COLO829 (cell line): ENCODE measurements around the gene ACAA2.
"Not testable (repeated sequence)": the region's sequence is repeated elsewhere in the genome, so short reads cannot be mapped to it uniquely, and the experiment has no call there.

Source experiments
- DNase-seq: peaks from one replicate; pipeline ENCODE4 v3.0.0; 2012; ENCODE audit warnings: low spot score

ACAA2 gene

DNA sequence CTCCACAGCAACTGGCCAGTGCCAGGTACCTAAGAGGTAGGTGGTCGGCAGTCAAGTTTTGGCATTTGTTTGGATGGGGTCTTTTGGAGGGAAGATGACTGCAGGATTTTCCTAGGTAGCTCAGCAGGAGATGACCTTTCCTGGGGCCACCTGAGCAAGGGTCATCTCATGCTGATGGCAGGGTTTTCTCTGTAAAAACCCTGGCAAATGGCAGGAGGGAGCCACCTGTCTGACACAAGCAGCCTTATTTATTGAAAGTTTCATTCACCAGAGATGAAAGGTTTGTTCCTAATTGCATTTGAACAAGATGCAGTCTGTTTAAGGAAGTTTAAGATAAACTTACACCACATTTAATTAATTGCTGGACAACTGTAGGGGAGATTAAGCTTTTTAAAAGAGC lies 31.6 kb upstream of the ACAA2 start:
- DNase-seq = no peak

DNA sequence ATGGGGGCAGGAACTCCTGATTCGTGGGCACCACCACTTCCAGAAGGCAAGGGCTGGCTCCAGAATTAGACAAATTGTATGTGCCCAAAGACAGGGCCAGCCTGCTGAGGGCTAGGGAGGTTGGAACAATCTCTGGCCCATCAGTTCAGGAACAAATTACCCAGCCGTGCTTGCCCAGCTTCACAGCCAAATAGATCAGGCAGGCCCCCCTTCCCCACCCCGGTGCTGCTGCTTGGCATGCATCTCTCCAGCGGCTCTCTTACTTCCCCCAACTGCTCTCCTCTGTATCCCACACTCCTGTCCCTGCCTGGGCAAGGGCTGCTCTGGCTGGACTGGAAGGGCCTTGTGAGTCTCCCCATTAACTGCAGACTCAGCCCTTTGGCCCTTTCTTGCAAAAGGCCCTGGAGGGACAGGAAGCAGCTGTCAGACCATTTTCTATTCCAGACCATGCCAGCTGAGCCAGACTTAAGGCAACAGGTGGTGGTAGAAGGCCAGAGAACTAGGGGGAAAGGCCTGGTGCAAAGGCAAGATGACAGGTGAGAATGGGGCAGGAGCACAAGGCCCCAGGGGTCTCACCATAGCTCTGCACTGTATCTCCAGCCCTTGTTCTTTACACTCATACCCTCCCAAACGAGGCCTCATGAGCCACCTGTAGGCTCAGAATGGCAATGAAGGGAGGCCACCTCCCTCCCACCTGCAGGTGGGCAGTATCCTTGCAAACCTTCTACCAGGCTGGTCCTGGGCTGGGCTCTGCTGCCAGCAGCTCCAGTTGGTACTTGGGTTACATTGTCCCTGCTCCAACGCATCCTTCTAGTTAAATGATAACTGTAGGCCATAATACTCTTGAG lies 30.7 kb upstream of the ACAA2 start:
- no peak for DNase-seq

DNA sequence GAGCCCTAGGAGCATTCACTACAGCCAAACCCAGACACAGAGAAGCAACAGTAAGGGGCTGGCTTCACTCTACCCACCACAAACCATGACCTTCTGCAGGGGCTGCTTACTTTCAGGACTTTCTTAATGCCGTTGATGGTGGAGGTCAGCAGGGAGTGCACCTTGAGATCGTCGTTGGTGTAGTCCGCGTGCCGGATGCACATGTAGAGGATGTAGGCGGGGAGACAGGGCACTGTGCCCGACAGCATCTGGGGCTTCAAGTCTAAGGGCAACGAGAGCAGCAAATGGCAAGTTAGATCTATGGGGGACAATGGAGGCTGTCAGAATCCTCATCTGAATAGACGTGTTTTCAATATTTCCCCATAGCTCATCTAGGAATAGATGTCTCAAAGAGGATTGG lies 29.8 kb upstream of the ACAA2 start:
- no peak for DNase-seq

DNA sequence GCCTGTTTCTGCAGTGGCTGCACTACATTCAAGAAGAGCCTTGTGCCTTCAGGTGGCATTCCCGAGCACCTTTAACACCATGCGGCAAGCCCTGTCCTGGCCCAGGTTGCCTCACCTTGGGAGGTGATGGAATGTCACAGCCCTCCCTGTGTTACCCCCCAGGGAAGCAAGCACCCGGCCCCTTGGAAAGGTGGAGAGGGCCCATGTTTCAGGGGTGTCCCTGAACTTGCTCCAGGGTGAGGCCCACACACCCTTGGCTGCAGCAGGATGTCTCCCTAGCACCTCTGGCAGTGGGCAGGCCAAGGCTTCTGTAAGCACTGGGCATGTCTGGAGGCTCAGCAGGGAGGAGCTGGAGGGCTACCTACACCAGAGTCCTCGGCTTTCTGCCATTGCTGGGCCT lies 29.3 kb upstream of the ACAA2 start:
- DNase-seq = no peak

DNA sequence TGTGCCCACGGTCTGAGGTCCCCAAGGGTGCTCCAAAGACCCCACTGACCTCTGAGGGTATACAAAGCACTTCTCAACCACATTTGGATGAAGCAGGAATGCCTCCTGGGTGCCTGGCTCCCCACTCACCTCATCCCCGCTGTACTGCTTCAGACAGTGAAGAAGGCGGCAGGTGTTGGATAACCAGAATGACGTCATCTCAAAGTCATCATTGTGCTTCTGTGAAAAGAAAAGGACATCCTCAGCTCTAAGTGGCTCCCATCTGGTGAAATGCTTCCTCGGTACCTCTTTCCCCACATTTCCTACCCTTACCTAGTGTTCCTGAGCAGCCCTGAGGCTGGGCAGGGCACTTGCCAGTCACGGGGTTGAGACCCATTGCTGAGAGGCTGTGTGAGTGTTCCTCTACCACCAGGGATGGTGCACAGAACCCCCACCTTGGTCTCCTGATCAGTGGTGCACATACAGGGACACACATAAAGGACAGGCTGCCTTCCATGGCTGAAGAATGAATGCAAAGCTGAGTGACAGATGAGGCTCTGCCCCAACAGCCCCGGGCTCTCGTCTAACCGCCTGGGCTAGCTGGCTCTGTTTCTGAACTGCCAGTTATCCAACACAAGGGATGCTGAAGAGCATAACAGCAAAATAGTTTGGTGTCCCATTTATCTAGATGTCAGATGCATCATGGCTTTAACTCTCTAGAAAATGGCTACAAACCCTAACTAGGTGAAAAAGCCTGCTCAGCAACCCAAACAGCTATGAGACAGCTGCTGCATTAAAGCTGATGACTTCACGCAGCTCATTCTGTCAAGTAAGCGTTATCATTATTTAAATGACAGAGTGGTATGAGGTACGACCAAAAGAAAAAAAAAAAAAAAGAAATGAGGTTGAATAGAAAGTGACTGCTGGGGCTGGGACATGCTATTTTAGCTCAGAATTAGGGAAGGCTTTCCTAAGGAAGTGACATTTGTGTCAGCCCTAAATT lies 28.2 kb upstream of the ACAA2 start:
- no peak for DNase-seq

DNA sequence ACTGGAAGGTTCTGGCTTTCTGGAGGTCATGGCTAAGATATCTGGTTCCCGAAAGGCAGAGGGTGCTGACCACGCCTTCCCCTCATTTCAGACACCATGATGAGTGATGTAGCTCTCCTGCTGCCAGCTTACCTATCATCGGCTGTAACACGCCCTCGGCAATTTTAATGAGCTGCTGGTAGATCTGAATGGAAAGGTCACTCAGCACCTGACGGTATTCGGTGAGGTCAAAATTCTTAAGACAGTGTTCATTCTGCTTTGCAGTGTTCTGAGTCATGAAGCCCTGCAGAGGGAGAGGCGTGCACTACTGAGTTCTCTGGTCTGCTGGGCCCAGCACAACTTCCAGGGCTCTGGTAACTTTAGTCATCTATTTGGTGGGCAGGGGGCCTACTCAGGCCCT lies 25.7 kb upstream of the ACAA2 start:
- no peak for DNase-seq

DNA sequence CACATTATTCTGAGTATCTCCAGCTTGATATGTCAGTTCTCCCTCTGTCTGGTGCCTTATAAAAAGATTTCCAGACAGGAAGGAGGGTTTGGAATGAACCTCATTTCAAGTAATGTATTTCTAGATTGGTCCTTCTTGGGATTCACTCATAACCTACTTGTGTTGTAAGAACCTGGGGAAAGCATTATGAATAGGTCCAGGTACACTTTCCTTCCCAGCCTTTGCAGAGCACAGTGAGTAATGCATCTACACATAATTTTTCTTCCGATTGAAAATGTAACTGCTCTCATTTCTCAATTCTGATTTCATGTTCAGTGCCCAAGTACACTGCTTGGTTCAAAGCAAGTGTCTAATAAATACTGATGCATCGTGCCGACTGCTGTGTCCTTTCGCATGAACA lies 25.0 kb upstream of the ACAA2 start:
- no peak for DNase-seq

DNA sequence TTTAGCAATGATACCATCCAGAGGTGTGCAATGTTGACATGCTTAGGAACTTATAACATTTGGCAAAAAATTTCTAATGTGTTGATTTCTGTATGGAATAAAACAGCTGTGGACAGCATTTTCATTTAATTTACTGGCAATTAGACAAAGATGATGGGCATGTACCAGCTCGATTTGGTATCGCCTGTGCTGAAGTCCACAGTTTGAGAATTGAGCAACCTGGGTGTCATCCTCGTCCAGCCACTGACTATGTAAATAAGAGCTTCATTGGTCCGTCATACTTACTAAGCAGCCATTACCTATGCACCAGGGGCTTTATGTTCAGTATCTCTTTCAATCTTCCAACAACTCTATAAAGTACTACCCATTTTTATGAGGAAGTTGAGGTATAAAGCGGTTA lies 24.6 kb upstream of the ACAA2 start:
- no peak for DNase-seq

DNA sequence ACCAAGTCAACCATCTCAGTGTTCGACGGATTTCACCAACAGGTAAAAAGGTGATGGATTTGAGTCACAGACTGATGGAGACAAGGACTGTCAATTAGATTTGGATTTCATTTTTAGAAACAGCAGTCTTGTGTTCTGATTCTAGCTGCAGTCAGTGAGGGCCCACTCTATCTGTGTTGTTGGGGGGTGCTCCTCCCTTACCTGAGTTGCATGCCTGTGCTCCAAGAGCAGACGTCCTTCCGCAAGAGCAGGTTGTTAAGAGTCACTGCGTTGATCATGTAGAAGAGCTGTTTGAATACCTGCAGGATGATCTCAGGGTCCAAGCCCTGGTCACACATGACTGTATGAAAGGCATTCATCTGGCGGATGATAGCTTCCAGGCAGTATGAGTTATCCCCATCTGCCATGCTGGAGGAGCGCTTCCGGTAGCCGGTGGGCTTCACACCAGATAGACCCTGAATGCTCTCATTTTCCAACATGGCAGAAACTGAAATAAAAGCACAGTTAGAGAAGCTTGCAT lies 24.0 kb upstream of the ACAA2 start:
- DNase-seq = not testable (repeated sequence)

DNA sequence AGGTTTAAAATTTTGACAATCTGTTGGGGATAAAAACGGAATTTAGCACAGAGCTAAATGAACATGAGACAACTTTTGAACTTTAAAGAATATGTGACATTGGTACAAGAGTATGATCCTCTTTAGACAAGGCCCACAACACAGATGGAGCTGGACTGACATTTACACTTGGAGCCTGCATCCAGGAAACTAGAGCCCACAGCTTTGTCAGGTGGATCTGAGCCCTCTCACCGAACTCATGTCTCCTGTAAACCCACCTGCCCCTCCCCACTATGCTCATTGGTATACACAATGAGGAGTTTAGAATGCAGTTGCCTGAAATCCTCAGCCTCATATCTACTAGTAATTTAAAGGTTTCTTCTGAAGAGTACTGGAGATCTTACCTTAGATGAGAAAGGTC lies 22.1 kb upstream of the ACAA2 start:
- no peak for DNase-seq

DNA sequence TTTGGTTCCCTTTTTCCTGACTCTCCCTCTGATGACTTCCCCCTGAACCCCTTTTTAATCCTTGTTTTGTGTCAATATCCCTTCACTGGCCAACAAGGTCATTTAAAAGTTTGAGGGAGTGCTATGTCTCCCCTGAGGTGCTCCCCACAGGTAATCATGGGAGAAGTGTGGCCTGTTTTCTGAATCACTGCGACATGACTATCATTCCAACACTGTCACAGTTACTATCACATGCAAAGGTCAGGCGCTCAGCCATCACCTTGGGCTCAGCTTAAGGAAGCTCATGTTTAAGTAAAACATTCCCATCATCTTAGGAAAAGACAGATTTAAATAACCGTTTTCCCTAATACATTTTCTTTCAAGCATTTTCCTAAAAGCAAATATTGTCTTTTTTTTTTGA lies 20.9 kb upstream of the ACAA2 start:
- no peak for DNase-seq

DNA sequence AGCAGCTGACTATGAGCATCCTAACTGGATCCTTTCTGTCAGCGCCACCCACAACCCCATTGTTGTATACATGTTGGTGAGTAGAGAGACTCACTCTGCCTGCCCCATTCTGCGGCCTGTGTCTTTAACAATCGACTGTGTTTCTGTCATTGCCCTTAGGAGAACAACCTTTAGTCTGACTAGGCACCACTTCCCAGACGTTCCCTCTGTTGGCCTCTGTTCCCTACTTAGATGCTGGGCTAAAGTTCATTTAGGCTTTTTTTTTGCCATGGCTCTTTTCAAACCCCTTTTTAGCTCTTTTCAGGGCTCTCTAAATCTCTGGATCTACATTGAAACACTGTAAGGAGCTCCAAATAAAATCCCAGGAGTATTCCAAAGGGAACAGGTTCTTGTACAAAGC lies 20.5 kb upstream of the ACAA2 start:
- no peak for DNase-seq

DNA sequence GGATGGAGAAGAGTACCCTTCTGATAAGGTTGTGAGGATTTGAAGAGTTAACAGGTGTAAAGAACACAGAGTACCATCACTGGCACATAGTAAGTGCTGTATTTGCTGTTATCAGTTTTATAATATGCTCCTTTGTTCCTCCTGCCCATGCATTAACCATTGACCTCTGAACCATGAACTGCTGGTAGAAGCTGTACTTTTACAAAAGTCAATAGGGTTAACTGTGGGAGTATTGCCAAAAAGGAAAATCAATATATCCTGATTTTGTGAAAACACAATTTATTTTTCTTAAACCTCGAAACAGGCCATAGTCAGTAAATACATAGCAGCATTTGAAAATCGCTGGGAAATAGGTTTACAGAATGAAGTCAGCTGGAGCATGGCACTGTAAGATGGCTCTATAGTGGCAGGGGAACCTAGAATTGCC lies 18.9 kb upstream of the ACAA2 start:
- no peak for DNase-seq

DNA sequence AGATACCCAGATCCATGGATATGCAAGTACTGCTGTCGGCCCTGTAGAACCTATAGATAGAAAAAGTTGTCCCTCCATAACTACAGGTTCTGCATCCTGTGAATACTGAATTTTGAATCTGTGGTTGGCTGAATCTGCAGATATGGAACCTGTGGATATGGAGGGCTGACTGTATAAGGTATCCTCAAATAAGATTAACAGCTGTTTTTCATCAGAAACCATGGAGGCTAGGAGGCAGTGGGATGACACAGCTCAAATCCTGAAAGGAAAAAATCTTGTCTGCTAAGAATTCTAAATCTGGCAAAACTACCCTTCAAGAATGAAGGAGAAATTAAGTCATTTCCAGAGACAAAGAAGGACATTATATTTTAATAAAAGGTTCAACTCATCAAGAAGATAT lies 14.7 kb upstream of the ACAA2 start:
- no peak for DNase-seq

DNA sequence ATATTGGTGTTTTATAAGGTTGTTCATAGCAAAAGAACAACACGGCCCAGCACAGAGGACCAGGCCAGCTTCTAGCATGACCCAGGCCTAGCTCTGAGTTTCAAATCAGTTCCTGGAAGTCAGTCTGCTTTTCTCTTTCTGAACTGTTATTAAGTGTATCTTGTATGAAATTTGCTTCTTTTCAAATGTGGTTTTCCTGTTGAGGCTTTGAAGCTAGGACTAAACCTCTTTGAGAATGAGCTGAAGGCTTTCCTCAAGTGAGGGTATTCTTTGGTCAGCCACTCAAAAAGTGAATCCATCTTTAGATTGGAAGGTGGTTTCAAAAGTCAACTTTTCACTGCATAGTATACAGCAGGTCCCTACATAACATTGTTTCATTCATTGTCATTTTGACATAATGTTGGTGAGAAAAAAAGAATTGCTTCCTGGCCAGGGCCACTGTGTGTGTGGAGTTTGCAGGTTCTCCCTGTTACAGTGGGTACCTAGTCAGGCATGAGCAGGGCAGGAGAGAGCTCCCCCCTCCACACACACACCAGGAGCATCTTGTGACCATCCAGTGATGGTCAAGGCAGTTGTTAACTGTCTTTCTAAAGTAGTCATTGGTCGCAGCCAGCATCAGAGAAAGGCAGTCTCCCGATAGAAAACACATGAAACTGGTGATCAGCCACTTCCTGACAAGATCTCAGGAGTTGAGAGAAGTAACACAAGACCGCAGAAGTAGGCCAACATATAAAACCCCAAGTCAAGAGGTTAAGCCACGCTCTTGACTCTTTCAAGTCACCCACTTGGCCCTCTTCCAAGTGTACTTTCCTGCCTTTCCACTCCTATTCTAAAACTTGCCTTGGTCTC lies 6.7 kb upstream of the ACAA2 start:
- no peak for DNase-seq

DNA sequence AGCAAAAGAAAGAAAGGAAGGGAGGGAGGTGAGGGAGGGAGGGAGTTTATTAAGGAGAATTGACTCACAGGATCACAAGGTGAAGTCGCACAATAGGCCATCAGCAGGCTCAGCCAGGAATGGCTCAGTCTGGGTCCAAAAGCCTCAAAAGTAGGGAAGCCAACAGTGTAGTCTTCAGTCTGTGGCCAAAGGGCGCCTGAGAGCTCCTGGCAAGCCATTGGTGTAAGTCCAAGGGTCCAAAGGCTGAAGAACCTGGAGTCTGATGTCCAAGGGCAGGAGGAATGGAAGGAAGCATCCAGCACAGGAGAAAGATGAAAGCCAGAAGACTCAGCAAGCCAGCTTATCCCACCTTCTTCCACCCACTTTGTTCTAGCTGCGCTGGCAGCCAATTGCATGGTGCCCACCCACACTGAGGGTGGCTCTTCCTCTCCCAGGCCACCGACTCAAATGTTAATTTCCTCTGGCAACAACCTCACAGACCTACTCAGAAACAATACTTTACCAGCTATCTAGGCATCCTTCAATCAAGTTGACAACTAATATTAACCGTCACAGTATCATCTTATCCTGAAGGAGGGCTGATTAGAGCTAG lies 5.8 kb upstream of the ACAA2 start:
- DNase-seq = no peak

DNA sequence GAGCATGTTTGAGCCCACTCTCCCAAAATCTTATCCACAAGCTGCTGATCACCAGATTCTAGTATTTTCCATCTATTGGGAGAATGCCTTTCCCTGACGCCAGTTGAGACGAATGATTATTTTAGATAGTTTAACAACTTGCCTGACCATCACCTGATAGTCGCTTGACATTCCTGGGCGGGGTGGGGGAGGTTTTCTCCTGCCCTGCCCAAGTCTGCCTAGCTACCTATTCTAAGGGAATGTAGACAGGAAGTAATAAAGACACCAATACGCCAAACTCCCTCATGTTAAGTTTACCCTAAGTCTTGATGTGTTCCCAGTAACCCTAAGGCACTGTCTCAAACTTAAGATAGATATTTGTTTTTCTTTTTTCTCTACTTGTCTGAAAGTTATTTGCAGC lies 4.6 kb upstream of the ACAA2 start:
- no peak for DNase-seq

DNA sequence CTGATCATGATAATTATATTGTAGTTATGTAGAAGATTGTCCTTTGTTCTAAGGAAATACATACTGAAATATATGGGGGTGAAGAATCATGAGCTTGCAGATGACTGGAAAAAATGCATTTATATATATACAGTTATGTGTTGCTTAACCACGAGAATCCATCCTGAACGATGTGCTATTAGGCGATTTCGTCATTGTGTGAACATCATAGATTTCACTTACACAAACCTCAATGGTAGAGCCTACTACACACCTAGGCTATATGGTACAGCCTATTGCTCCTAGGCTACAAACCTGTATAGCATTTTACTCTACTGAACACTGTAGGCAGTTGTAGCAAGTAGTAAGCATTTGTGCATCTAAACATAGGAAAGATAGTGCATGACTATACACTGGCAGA lies 2.6 kb upstream of the ACAA2 start:
- DNase-seq = no peak

DNA sequence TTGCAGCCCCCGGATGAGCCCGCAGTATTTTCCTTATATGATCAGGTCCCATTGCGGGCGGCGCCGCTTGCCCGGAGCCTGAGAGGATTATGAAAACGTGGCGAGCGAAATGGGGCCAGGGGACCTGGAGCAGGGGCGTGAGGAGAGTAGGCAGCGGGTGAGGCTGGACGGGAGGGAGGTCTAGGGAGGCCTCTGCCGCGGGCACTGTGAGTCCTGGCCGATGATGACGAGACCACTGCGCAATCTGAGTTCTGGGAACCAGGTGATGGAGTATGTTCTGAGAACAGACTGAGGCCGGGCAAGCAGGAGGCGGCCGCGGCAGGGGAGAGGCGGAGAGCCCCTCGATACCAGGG lies 790 bp upstream of the ACAA2 start:
- DNase-seq = no peak

DNA sequence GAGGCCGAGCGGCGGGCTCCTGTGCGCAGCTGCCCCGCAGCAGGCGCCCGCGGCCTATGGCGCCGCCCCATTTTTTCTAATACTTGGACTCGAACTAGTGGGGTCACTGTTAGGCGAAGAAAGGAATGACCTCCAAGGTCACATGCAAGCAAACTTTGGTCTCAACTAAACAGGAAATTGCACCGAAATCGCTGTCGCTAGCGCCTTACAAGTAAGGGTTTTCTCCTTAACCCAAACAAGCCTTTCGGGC lies 339 bp downstream of the ACAA2 start:
- no peak for DNase-seq

DNA sequence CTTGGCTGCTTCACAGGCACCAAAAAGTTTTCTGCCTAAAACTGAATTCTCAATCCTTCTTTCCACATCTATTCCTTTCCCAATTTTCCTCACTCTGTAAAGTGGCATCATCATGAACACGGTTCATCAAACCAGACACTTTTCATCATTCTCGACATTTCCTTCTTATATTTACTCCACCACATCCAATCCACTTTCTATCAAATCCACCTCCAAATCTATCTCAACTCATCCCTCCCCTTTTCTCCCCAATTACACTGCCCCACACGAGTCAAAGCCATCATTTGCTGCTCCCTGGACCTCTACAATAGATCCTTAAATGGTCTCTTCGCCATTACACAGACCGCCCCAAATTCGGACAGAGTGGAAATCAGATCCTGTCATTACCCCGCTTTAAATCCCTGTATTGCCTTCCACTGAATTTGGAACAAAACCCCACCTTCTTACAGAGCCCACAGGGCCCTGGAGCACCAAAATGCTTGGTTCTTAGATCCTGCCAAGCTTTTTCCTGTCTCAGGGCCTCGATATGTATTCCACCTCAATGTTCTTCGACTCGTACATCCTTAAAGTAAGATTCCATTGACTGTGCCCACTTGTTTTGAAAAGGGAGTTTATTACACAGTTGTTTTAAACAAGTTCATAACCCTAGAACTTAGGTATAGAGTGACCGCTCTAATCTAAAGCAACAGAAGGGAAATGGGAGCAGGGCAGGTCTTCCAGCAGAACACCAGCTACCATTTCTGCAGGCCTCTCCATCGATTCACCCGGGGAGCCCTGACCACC lies 856 bp downstream of the ACAA2 start:
- DNase-seq = no peak
